Tongue (tissue), 2 donors: ENCODE data around the gene VIPR2. TPM values are rescaled to one million over a fixed set of nuclear protein-coding genes. Genes with fewer than 3 reads are reported as not detected.
"Not testable (repeated sequence)": the region's sequence is repeated elsewhere in the genome, so short reads cannot be mapped to it uniquely, and the experiment has no call there.

Source experiments
- DNase-seq: peaks from one replicate; pipeline ENCODE4 v3.0.0-alpha.2; 2015
- total RNA-seq: library from RNA; depleted of rRNA; stranded (reverse); fragments of >200 nt; gene quantifications from one replicate; pipeline ENCODE4 v1.2.3, GENCODE V29; 2014

Gene VIPR2
- total RNA-seq, 1 donor from 2014 or later = 9.6 TPM

DNA sequence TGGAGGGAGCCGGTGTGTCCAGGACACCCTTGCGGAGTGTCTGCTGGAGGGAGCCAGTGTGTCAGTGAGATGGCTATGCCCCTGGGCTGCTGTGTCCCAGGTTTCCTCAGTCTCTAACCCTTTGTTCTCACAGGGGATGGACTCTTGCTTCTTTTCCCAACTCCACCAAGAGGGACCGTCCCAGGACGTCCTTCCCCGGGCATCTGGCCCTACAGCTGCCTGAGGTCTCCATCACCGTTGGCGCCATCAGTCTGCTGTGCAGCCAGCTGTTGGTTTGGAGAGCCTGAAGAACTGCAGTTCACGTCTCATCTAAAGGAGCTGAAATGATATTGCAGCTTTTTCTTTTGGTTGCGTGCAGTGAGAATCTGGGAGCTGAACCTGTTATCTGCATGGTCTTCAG, 136.2 kb downstream of the VIPR2 start:
- peak; percentile 93 for DNase-seq

GRCh38 chr7:159007996-159008389, 136.7 kb downstream of the VIPR2 start:
- DNase-seq = peak; percentile 93

DNA sequence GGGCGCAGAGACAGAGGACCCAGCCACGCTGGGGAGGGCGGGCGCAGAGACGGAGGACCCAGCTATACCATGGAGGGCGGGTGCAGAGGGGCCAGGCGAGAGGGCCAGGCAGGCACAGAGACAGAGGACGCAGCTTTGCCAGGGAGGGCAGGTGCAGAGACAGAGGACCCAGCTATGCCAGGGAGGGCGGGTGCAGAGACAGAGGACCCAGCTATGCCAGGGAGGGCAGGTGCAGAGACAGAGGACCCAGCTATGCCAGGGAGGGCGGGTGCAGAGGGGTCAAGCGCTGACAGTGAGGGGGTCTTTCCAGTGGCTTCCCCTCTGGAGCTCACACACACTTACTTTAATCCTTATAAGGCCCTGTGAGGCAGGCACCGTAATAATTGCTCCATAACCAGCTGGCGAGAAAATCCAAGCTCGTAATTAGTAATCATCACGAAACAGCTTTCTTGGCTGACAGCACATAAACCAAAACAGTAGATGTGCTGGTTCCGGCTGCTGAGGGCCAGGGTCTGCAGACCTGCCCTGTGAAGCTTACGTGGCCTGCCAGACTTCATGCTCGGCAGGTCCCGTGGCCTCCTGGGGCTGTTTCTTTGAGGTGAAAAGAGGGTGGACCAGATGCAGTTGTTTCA, 137.2 kb downstream of the VIPR2 start:
- peak; percentile 88 for DNase-seq

GRCh38 chr7:159006610-159007130, 138.0 kb downstream of the VIPR2 start:
- DNase-seq = no peak

DNA sequence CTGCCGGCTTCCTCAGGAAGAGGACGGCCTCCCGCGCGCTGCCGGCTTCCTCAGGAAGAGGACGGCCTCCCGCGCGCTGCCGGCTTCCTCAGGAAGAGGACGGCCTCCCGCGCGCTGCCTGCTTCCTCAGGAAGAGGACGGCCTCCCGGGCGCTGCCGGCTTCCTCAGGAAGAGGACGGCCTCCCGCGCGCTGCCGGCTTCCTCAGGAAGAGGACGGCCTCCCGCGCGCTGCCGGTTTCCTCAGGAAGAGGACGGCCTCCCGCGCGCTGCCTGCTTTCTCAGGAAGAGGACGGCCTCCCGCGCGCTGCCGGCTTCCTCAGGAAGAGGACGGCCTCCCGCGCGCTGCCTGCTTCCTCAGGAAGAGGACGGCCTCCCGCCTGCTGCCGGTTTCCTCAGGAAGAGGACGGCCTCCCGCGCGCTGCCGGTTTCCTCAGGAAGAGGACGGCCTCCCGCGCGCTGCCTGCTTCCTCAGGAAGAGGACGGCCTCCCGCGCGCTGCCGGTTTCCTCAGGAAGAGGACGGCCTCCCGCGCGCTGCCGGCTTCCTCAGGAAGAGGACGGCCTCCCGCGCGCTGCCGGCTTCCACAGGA, 138.6 kb downstream of the VIPR2 start:
- DNase-seq = not testable (repeated sequence)

- no peak for DNase-seq
Measured at GRCh38 chr7:159005618-159006017, 139.0 kb downstream of the VIPR2 start.

DNA sequence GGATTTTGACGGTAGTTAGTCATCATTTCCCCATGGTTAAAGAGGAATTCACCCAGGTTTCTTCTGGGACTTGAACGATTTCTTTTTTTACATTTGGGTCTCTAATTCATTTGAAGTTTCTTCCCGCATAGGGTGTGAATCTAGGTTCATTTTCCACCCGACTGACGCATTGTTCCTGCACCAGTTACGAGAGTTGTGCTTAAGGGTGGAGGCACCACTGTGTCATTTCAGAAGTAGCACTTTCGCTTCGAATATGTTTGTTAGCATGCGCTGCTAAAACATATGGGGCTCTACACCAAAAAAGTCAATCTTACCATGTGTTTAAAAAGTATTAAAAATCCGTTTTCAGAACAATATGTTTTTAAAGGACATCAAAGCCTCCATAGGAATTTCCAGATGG, 140.3 kb downstream of the VIPR2 start:
- no peak for DNase-seq

DNA sequence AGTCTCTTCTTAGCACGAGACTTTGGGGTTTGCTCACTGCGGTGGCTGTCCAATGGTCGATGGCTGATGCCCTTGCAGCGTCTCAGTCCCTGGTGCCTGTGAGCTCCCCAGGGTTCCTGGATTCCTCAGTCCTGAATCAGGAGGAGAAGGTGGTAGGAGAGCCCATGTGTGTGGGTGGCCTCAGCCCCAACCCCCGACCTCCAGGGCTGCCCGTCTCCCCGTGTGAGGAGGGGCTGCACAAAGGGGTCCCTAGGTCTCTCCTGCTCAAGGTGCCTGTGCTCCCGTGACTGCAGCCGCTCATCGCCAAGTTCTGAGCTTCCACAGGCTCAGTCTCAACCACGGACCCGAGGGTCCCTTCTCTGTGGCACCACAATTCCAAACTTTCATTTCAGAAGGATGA, 142.9 kb downstream of the VIPR2 start:
- no peak for DNase-seq

DNA sequence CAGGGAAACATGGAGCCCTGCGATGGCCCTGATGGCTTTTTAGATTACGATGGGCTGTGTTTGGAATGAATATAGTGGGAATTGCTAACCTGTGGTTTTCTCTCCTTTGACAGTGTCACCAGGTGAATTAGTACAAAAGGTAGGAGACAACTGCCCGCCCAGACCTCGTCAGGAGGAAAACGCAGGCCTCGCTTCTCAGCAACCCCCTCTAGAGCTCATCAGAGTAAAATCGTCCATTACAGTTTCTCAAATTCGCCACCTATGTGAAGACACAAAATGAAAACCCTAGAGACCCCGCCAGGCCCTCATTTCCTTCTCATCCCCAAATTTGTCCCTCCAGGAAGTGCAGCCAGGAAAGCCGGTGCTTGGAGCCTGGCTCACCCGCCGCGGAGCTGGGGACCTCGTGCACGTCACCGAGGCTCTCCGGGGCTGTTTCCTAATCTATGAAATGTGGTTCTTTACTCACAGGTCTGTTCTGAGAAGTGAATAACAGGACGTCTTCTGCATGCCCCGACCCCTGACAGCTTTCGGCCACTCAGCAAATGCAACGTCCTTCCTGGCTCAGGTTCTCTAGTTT, 143.7 kb downstream of the VIPR2 start:
- DNase-seq = no peak

GRCh38 chr7:159000070-159000469, 144.6 kb downstream of the VIPR2 start:
- no peak for DNase-seq

DNA sequence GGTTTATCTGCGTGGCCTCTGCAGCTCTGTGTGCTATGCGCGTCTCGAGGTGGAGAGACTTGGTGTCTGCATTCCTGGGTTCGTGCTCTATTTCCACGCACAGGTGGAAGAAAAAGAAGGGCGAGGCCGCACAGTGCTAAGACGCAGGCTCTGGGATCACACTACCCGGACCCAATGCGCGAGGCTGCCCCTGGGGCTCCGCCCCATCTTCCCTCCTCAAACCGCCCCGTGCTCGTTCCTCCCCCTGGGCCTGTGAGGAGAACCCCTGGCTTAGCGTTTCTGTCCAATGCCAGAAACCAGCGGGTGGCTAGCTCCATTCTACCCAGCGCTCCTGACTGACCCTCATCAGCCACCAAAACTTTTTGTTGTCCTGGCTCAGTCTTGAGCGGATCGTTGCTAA, 145.2 kb downstream of the VIPR2 start:
- no peak for DNase-seq

- not testable (repeated sequence) for DNase-seq
Measured at GRCh38 chr7:158998261-158998660, 146.4 kb downstream of the VIPR2 start.

DNA sequence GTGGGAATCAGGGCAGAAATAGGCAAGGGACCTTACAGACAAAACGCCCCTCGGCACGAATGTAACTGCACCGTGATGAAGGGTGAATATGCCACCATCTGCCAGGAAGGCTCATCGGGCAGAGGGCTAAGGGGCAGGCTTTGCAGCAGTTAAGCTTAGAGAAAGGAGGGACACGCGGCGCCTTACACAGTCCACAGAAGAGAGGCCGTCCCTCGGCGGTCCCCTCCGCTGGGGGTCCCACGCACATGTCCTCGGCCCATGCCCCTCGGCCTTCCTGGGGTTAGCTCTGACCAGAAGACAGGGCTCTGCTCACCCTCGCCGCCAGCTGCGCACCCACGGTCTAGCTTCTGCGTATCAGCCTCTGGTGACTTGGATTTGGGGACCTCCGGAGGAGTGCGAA, 147.2 kb downstream of the VIPR2 start:
- no peak for DNase-seq

DNA sequence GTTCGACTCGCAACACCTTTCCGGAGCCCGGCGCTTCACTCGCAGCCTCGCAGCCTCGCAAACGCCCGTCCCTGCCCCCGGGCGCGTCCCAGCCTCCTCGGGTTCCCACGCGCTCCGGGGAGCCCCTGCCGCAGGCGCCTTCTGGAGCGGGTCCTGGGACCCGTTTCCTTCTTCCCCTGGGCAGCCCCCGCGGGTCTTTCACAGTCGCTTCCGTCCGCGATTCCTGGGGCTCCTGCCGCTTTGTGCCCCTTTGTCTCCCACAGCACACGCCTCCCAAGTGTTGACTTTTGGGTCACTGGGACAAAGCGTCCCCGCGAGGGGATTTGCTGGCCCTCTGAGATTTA, 147.6 kb downstream of the VIPR2 start:
- DNase-seq = no peak

- DNase-seq = no peak
Measured at GRCh38 chr7:158996214-158997109, 148.2 kb downstream of the VIPR2 start.

- DNase-seq = no peak
Measured at GRCh38 chr7:158995514-158995913, 149.2 kb downstream of the VIPR2 start.

- no peak for DNase-seq
Measured at GRCh38 chr7:158994687-158995086, 150.0 kb downstream of the VIPR2 start.

DNA sequence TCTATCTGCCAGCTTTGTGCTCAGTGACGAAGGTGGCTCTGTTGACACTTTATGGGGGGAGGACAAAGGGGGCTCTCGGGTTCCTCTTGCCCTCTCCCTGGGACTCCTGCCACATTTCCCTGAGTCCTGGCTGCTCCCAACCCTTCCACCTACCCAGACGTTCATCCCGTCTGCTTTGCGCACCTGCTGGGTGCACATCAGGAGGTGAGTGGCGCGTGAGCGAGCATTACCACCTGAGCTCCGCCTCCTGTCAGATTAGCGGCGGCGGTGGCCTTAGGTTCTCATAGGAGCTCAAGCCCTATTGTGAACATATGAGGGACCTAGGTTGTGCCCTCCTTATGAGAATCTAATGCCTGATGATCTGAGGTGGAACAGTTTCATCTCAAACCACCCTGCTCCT, 151.1 kb downstream of the VIPR2 start:
- no peak for DNase-seq

GRCh38 chr7:158992759-158993158, 151.9 kb downstream of the VIPR2 start:
- DNase-seq = no peak

DNA sequence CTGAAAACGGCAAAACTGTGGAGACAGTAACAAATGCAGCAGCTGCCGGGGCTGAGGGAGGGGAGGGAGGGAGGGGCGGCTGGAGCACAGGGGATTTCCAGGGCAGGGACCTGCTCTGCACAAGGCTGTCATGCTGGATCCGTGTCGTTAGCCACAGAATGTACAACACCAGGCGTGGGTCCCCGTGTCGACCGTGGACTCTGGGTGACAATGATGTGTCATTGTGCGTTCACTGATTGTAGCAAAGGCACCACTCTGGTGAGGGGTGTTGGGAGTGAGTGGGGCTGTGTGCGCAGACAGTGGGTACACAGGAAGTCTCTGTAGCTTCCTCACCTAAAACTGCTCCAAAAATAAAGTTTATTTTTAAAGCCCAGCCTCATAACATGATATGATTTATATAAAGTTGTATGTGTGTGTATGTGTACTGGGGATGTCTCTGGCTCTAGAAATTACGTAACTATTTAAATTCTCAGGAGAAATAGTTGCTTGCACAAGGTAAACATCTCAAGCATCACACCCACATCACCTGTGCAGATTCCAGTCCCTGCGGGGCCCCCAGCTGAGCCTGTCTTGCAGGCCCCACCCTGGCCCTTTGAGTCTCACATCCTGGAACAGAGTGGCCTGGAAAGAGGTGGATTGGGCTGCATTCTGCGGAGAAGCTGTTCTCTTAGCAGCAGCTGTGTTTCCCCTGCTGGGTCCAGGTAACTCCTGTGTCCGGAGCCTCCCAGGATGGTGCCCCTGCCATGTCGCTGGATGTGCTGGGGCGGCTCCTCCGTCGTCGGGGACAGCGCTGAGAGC, 152.6 kb downstream of the VIPR2 start:
- peak; percentile 45 for DNase-seq

DNA sequence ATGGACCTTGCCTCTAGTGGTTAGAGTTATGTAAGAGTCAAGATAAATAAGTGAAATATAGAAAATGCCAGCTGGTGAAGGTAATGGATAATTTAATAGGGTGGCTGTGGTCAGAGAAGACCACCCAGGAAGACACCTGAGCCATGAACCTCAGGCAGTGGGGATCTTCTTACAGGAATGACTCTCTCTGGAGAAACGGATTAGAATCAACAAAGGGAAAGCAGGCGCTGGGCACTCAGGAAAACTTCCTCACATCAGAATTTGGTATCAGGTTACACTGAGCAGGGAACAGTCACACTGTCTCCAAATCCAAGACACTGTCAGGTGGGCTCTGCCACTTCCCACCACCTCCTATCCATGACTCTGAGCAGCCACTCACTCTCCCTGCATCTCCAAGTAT, 155.7 kb downstream of the VIPR2 start:
- DNase-seq = no peak

DNA sequence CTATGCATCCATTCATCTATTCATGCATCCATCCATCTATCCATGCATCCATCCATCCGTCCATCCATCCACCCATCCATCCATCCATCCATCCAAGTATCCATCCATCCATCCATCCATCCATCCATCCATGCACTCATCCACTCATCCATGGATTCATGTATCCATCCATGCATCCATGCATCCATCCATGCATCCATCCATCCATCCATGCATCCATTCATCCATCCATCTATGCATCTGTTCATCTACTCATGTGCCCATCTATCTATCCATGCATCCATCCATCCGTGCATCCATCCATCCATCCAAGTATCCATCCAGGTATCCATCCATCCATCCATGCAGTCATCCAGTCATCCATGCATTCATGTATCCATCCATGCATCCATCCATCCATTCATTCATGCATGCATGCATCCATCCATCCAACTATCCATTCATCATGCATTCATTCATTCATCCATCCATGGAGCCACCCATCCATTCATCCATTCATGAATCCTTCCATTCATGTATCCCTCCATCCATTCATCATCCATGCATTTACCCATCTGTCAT, 156.3 kb downstream of the VIPR2 start:
- DNase-seq = no peak
